ENCODE results near the gene ARID1B.

DNA sequence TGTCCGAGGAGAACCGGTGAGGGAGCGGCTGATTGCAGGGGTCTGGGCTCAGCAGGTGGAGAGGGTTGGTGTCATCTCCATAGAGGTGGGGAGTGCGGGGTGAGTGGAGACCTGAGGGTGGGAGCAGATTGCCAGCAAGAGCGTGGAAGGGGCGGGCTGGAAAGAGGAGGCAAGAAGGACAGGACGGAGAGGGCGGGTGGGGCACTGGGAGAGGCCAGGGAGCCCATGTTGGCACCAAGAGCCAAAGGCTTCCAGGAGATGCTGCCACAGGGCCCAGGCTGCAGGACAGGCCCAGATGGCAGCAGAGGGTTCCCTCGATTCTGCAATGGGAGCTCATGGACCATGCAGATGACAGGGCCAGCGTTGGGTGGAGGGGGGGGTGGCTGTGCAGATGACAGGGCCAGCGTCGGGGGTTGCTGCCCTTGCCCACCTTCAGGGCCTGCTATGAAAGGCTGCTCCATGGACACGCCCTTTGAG, 440.8 kb downstream of the ARID1B start:
- no peak for TF ChIP-seq EZH2 (IDR thresholded peaks at IDR 0.05; ENCODE audit: insufficient read depth, low read length)
- TF ChIP-seq, protein P1, sequence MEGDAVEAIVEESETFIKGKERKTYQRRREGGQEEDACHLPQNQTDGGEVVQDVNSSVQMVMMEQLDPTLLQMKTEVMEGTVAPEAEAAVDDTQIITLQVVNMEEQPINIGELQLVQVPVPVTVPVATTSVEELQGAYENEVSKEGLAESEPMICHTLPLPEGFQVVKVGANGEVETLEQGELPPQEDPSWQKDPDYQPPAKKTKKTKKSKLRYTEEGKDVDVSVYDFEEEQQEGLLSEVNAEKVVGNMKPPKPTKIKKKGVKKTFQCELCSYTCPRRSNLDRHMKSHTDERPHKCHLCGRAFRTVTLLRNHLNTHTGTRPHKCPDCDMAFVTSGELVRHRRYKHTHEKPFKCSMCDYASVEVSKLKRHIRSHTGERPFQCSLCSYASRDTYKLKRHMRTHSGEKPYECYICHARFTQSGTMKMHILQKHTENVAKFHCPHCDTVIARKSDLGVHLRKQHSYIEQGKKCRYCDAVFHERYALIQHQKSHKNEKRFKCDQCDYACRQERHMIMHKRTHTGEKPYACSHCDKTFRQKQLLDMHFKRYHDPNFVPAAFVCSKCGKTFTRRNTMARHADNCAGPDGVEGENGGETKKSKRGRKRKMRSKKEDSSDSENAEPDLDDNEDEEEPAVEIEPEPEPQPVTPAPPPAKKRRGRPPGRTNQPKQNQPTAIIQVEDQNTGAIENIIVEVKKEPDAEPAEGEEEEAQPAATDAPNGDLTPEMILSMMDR (IDR thresholded peaks at IDR 0.05; ENCODE audit: insufficient read depth, low read depth, low read length), result no peak

Measured in astrocyte (in vitro differentiated cells and primary cell).